Loucy (cell line): ENCODE data around the gene TTYH2.

ENCODE experiments used
- EZH2phosphoT487 ChIP-seq: fragments of 200-600 bp; IDR thresholded peaks from 2 replicates; pipeline ENCODE4 v1.6.1; 2018; ENCODE audit warnings: antibody characterized with exemption, mild to moderate bottlenecking, moderate library complexity, borderline replicate concordance
- TF ChIP-seq, protein P1 (sequence below): fragments of 200-600 bp; sonication (generic); conservative IDR thresholded peaks from 2 replicates; pipeline ENCODE4 v1.5.1; 2014; ENCODE audit warnings: mild to moderate bottlenecking, antibody characterized with exemption, low read length

DNA sequence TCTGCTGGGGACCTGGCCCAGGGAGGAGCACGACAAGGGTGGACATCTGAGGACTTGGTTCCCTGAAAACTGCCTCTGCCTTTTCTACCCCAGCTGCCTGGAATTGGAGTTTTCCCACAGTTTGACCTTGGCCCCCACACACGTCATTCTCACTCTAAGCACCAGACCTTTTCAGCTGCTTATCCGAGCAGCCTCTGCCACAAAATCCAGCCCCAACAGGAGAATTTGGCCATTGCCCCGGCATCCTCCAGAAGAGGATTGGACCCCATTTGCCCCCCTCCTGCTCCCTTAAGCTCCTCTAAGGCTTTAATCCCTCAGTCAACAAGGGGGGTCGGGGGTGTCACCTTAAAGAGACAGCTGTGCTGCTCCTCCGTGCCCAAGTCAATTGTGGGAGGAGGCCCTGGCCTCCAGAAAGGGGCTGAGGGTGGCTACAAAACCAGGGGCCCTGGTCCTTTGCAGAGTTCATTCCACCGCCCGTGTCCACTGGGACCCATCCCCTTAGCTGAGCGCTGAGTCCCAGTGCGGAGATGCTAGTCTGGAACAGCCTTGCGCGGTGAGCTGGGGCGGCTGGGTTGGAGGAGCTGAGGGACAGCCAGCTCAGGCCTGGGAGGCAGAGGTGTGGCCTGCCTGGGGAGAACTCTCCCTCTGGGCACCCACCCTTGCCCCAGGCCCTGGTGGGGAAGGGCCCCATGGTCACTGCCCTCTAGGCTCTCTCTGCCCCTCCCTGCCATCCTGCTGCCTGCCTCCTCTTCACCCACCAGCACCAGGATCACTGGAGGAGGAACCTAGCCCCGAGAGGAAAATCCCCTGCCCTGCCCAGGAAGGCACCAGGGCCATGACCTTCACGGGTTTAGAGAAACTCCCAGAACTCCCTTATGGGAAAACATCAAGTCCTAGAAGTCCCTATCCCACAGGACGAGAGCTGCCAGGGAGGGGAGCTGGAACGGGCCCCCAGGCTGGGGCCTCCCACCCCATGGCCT, 18.8 kb downstream of the TTYH2 start:
- TF ChIP-seq, protein P1, sequence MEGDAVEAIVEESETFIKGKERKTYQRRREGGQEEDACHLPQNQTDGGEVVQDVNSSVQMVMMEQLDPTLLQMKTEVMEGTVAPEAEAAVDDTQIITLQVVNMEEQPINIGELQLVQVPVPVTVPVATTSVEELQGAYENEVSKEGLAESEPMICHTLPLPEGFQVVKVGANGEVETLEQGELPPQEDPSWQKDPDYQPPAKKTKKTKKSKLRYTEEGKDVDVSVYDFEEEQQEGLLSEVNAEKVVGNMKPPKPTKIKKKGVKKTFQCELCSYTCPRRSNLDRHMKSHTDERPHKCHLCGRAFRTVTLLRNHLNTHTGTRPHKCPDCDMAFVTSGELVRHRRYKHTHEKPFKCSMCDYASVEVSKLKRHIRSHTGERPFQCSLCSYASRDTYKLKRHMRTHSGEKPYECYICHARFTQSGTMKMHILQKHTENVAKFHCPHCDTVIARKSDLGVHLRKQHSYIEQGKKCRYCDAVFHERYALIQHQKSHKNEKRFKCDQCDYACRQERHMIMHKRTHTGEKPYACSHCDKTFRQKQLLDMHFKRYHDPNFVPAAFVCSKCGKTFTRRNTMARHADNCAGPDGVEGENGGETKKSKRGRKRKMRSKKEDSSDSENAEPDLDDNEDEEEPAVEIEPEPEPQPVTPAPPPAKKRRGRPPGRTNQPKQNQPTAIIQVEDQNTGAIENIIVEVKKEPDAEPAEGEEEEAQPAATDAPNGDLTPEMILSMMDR: no peak
- TF ChIP-seq EZH2phosphoT487: no peak
